ENCODE measurements around the gene RERE.

The RERE gene

DNA sequence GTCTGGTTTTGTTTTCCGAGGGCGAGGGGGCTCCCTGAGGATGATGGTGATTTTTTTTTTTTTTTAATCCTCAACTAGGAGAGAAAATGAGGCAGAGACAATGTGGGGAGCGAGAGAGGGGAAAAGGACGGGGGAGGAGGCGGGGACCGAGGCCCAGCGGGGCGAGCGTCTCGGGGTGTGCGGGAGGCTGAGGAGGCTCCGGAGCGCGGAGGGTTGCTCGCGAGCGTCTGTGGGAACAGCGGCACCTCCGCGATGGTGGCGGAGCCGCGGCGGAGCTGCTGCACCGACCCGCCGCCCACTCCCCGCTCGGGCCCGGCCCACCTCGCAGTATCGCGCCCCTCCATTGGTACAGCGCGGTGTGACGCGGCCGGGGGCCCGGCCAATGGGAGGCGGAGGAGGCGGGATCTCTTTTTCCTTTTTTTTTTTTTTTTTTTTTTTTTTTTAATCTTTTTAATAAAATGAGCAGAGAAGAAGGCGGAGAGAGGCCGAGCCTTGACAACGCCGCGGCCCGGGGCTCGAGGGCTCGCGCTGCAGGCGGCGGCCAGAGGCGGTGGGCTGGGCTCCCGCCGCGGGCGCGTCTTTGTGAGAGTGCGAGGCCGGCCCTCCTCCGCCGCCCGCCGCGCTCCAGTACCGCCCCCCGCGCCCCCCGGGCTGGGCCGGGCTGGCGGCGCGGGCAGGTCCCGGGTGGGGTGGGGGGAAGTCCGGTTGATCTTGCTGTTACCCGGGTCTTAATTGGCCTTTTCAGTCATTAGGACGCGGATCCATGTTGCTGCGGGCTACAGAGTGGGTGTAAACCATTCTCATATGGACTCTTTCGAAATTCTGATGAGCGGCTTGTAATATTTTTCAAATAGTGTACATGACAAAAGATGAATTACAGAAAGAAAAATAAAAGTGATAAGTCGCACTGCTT, at the start of gene RERE:
Gene RERE (minus strand): TSS at position 229 of the 913 bp plus-strand sequence.
- peak; percentile 91 for DNase-seq (ENCODE audit: low spot score)

- DNase-seq (ENCODE audit: low spot score): no peak
Observed at GRCh38 chr1:8866792-8867415, 49.5 kb upstream of the RERE start.

DNA sequence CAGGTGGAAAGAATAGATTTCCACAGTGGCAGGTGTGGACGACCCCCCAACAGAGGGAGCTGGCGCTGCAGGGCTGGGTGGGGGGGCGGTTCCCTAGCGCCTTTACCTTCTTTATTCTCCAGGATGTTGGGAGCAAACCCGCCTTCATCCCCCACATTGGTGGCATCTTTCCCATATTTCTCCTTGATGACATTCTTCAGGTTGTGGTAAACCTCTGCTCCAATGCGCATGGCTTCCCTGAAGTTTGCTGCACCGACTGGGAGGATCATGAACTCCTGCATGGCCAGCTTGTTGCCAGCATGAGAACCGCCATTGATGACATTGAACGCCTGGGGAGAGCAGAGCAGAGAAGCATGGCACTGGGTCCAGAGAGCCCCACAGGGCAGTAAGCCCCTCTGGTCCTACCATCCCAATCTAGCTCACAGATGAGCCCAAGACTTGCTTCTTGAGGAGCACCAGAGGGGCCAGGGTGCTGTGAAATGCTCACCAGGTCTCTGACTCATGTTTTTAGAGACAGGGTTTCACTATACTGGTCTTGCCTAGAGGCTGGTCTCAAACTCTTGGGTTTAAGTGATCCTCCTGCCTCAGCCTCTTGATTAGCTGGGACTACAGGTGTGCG, 48.8 kb upstream of the RERE start:
- no peak for DNase-seq (ENCODE audit: low spot score)

- no peak for DNase-seq (ENCODE audit: low spot score)
Observed at GRCh38 chr1:8864713-8865344, 47.4 kb upstream of the RERE start.

- DNase-seq (ENCODE audit: low spot score): no peak
Observed at GRCh38 chr1:8863794-8864233, 46.4 kb upstream of the RERE start.

- DNase-seq (ENCODE audit: low spot score): no peak
Observed at GRCh38 chr1:8863138-8863537, 45.7 kb upstream of the RERE start.

- no peak for DNase-seq (ENCODE audit: low spot score)
Observed at GRCh38 chr1:8862528-8862927, 45.1 kb upstream of the RERE start.

DNA sequence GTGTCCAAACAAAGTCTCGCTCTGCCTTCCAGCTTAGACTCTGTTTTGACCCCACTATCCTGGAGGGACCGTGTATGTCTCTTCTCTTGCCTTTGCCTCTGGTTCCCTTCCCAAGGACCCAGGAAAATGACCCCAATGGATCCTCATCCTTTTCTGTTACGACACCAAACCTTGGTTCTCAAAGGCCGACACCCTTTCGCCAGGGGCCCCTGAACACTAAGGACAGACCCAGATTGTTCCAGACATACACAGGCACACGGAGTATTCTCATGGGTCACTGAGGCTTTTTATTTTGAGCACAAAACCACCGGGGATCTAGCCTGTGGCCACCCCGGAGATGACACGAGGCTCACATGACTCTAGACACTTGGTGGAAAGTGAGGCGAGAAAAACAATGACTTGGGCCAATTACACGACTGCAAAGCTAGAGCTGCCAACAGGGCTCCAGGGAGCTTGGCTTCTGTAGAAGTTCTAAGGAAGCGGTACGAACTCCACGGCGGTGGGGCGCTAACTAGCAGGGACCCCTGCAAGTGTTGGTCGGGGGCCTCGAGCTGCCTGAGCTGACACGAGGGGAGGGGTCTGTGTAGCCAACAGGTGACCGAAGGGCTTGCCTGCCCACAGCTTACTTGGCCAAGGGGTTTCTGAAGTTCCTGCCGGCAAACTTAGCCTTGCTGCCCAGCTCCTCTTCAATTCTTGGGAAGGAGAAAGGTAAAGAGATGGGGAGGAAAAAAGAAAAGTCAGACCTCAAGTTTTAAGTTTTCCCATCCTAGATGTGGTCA, 43.5 kb upstream of the RERE start:
- DNase-seq (ENCODE audit: low spot score): no peak

- peak; percentile 68 for DNase-seq (ENCODE audit: low spot score)
Observed at GRCh38 chr1:8858888-8859706, 41.7 kb upstream of the RERE start.

DNA sequence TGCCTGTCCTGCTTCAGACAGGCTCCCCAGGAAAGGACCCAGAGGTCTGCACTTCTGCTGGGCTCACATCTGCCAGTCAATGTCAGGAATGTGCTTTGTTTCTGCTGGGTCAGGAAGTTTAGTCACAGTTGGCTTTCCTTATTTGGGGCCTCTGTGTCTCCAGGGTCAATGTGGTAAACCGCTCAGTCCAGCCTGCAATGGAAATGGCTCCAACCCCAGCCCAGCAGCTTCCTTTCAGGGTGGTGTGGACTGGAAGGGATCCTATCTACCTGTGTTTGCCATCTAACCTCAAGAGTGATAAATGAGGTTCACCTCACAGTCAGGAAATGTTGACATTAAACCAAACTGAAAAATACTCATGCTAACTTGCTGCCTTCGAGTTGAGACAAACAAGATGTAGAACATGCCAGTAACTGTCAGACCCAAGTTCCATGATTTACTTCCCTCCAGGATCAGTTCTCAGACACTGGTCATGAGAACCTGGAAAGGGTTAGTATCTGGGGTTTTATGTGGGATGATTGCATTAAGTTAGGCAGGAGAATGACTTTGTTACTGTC, 40.8 kb upstream of the RERE start:
- DNase-seq (ENCODE audit: low spot score): no peak

- no peak for DNase-seq (ENCODE audit: low spot score)
Observed at GRCh38 chr1:8856689-8857412, 39.4 kb upstream of the RERE start.

GRCh38 chr1:8854240-8854639, 36.8 kb upstream of the RERE start:
- DNase-seq (ENCODE audit: low spot score): no peak

DNA sequence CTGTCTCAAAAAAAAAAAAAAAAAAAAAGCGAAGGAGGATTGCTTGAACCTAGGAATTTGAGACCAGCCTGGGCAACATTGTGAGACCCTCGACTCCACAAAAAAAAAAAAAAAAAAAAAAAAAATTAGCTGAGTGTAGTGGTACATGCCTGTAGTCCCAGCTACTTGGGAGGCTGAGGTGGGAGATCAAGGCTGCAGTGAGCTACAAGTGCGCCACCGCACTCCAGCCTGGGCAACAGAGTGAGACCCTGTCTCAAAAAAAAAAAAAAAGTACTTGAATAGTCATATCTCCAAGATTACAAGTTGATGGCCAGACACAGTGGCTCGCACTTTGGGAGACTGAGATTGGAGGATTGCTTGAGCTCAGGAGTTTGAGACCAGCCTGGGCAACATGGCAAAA, 33.6 kb upstream of the RERE start:
- no peak for DNase-seq (ENCODE audit: low spot score)

DNA sequence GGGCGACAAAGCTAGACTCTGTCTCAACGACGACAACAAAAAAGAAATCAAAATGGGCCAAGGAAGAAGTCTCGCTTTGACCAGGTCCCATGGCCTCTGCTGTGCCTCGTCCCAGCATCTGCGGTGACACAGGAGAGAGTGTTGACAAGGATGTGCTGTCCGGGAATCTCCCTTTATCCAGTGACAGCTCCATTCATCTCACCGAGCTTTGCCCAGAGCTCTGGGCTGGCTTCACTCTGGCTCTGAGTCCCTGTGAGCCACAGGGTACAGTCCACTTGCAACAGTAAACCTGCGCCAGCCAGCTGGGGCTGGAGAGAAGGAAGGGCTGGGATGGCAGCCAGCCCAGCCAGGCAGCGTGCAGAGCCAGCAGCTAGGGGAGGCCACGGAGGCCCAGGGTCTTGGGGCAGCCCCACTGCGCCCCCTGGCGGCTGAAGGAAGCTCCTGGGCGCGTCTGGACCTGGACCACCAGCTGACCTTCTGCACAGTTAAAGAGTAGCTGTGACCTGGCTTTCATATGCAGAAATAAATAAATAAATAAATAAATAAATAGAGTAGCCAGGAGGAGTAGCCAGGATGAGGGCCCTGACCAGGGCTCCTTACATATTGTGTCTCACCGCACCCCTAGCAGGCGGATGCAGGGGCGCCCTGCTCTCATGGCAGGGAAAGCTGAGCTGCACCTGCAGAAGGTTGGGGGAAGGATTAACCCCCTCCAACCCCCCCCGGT, 31.4 kb upstream of the RERE start:
- peak; percentile 97 for DNase-seq (ENCODE audit: low spot score)

GRCh38 chr1:8847990-8848389, 30.6 kb upstream of the RERE start:
- DNase-seq (ENCODE audit: low spot score): no peak

GRCh38 chr1:8846263-8846662, 28.8 kb upstream of the RERE start:
- DNase-seq (ENCODE audit: low spot score): no peak

GRCh38 chr1:8845104-8846097, 28.0 kb upstream of the RERE start:
- DNase-seq (ENCODE audit: low spot score): no peak

GRCh38 chr1:8844501-8845006, 27.1 kb upstream of the RERE start:
- DNase-seq (ENCODE audit: low spot score): no peak
